HG03060 (cell line): ENCODE data around the gene MYRIP.

Experiments used
- ATAC-seq: cut with Tn5 transposase; IDR thresholded peaks from one replicate; pipeline ENCODE4 v1.9.1; 2021; ENCODE audit warnings: low read depth, moderate number of reproducible peaks; ENCODE audit not compliant: unreplicated experiment

The MYRIP gene

GRCh38 chr3:40211579-40211978 is 402.2 kb downstream of the MYRIP start:
- ATAC-seq, result no peak

- no peak for ATAC-seq
These were observed 404.1 kb downstream of the MYRIP start for GRCh38 chr3:40213556-40213955.

GRCh38 chr3:40215015-40215414 is 405.6 kb downstream of the MYRIP start:
- no peak for ATAC-seq

GRCh38 chr3:40216471-40216870 is 407.1 kb downstream of the MYRIP start:
- no peak for ATAC-seq

GRCh38 chr3:40223856-40224255 is 414.4 kb downstream of the MYRIP start:
- no peak for ATAC-seq

GRCh38 chr3:40224796-40225515 is 415.5 kb downstream of the MYRIP start:
- ATAC-seq, result no peak

GRCh38 chr3:40226636-40227035 is 417.2 kb downstream of the MYRIP start:
- no peak for ATAC-seq

- ATAC-seq, result no peak
These were observed 419.5 kb downstream of the MYRIP start for GRCh38 chr3:40228792-40229350.

- no peak for ATAC-seq
These were observed 420.0 kb downstream of the MYRIP start for GRCh38 chr3:40229386-40229785.

- ATAC-seq, result no peak
These were observed 420.6 kb downstream of the MYRIP start for GRCh38 chr3:40229963-40230362.

GRCh38 chr3:40230382-40230781 is 421.0 kb downstream of the MYRIP start:
- ATAC-seq, result no peak

- no peak for ATAC-seq
These were observed 423.2 kb downstream of the MYRIP start for GRCh38 chr3:40232626-40233025.

- no peak for ATAC-seq
These were observed 427.8 kb downstream of the MYRIP start for GRCh38 chr3:40237159-40237558.

GRCh38 chr3:40237889-40238571 is 428.6 kb downstream of the MYRIP start:
- no peak for ATAC-seq

GRCh38 chr3:40240921-40241320 is 431.5 kb downstream of the MYRIP start:
- no peak for ATAC-seq

GRCh38 chr3:40242216-40242615 is 432.8 kb downstream of the MYRIP start:
- ATAC-seq, result no peak

- ATAC-seq, result no peak
These were observed 433.2 kb downstream of the MYRIP start for GRCh38 chr3:40242638-40243037.

GRCh38 chr3:40243056-40243455 is 433.6 kb downstream of the MYRIP start:
- ATAC-seq, result no peak

- no peak for ATAC-seq
These were observed 438.5 kb downstream of the MYRIP start for GRCh38 chr3:40247714-40248454.

GRCh38 chr3:40248591-40248990 is 439.2 kb downstream of the MYRIP start:
- ATAC-seq, result no peak

- ATAC-seq, result no peak
These were observed 439.8 kb downstream of the MYRIP start for GRCh38 chr3:40249168-40249567.
